ENCODE data around the gene NFIX.

The NFIX gene

DNA sequence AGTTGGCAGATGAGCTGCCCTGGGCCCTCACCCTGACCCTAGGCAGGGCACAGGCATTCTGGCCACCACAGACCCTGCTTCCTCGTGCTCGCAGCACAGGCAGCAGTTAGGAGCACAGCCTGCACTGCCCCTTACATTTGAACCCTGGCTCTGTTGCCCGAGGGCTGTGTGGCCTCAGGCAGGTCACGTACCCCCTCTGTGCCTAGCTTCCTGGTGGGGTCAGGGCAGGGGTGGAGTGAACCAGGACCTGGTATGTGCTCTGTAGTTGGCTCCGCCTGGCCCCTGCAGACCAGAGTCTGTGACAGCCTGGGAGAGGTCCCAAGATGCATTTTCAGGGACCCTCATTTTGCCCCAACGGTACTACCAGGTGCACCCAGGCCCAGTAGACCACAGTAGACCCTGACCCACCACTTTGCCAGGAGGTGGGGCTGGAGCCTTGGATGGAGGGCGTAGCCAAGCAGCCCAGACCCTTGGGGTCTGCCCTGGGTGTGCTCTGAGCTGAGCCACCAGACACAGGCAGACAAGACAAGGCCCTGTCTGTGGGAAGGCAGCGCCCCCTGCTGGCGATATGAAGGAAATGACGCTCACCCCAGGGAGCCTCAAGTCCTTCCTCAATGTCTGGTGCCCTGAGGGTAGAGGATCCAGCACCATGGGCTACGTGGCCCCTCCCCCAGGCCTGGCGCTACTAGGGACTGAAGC lies 98.3 kb downstream of the NFIX start:
- peak; percentile 74 for DNase-seq

DNA sequence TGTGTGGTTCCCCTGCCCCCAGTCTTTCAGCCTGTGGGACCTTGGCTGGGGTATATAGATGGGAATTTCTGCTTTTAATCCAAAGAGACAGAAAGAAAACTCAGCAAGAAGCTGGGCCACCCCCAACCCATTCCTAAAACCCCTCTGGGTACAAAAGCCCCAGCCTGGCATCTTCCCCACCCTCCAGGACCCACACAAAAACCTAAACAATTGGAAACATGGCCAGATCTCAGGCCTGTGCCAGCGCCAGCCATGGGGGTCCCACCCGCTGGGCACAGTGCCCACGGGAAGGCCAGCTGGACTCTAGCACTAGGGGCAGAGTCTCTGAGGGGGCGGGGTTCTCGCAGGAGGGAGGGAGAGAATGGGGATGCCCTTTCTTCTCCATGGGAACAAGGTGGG lies 98.8 kb downstream of the NFIX start:
- DNase-seq: peak; percentile 64

DNA sequence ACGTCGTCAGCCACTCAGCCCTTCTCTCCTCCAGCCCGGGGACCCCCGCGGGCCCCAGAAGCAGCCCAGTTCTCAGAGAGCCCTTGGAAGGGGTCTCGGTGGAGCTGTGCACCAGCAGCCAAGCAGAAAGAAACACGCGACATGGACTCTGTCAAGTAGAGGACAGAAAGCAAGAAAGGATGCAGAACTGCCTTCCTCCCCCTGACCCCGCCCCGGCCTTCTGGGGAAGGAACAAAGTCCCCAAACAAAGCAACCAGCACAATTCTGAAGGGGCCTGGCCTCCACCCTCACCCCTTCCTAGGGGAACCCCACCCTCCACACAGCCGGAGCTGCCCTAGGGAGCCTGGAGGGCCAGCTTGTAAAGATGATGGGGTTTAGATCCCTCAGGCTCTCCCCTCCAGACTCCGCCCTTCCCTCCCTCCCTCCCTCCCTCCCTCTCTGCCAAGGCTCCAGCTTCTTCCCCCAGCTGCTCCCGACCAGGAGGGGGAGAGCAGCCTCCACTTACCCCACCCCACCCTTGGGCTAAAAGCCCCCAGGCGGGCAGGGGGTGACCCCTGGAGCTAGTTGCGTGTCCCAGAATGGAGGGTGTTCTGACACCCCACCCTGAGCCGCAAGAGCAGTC lies 99.6 kb downstream of the NFIX start:
- DNase-seq: no peak

DNA sequence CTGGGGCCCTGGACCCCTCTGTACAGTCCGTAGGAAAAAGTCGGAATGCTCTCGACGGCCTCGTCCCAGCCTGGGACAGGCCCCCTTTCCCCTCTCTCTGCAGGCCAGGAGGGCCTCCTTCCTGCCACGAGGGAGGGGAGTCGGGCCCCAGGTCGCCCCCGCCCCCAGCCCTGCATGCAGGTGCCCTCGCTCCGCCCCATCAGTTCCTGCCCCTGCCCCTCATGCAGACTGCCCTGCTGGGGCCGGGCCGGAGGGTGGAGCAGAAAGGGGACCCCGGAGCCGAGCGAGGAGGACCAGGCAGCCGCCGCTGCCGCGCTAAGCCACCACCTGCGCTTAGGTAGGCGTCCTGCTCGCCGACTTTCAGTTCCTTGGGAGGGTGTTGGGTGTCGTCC lies 100.1 kb downstream of the NFIX start:
- no peak for DNase-seq

DNA sequence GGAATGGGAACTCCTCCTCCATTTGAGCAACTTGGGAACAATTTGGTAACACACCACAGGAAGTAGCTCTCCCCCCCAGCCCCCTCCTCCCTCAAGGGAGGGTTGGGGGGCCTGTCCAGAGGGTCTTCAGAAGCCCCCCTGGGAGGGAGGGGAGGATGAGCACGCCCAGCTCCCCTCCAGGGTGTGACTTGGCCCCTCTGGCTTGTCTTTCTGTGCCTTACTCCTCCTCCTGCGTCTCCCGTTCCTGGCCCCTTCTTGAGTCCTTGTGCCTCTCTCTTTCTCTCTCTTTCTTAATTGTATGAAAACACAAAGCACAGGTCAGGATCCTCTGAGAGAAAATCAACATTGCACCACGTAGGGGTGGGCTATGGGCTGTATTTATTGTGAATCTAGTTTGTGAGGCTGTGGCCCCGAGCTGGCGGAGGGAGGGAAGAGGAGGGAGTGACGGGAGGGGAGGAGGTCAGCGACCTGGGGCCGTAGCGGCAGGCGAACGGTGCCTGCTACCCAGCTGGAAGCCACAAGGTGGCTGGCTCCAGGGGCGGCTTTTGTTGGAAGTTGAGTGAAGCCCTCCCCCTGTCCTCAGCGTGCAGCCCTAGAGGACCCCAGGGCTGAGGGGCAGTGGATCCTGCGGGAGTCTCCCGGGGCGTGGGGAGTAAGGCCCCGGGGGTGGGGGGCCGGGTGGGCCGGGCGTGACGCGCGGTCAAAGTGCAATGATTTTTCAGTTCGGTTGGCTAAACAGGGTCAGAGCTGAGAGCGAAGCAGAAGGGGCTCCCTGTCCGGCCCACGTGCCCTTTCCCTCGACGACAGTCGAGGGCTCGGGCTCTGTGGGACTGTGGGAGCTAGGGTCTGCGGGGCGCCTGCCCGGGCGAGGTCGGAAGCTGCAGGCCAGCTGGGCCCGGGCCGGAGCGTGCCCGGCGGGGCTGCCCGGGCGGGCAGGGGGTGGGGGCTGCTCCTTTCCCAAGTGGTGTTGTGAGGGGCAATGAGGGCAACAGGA lies 101.0 kb downstream of the NFIX start:
- DNase-seq: peak; percentile 68

DNA sequence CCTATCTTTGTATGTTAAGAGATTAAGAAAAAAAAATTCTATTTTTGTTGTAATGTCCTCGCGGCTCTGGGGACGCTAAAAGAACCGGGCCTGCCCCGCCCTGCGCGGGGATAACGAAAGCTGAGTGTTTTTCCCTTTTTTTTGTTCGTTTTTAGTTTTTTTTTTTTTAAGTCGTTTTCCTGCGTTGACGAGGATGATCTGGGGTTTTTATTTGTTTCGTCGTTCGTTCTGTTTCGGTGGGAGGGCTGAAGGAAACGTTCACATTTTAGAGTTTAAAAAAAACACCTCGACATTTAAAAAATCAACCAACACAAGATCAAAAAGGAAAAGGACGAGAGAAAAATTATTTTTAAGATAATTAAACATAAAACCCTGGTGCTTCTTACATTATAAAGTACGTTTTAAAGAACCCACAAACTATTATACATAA lies 101.8 kb downstream of the NFIX start:
- no peak for DNase-seq

DNA sequence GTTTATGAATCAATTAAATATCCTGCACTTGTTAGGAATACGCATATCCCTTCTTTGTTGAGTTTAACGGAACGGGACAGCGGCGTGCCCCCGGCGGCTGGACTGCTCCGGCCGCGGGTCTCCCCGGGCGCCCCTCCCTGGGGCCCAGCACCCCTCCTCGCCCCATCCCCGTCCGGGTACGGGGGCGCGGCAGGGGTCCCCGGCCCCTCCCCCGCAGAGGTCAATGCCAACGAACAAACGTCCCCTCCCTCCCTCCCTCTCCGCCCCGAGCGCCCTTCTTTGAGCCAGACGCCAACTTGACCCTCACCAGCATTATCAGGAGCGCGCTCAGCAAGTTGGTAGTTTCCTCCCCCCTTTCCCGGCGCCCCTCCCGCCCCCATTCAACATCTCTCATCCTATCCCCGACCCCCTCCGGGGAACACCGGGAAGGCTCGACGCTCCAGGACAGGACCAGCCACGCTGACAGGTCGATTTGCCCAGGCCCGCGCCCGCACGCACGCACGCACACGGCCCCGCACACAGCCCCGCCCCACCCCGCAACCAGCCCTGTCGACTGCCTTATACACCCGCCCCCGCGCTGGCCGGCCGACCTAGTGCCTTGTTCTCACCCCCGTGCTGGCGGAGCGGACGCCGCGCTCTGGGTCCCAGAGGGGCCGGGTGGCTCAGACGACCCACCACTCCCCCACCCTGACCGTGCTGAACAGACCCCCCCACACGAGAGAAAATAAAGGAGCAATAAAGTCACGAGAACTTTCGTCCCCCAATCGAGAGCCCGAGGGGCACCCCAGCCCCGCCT lies 102.4 kb downstream of the NFIX start:
- DNase-seq: no peak

DNA sequence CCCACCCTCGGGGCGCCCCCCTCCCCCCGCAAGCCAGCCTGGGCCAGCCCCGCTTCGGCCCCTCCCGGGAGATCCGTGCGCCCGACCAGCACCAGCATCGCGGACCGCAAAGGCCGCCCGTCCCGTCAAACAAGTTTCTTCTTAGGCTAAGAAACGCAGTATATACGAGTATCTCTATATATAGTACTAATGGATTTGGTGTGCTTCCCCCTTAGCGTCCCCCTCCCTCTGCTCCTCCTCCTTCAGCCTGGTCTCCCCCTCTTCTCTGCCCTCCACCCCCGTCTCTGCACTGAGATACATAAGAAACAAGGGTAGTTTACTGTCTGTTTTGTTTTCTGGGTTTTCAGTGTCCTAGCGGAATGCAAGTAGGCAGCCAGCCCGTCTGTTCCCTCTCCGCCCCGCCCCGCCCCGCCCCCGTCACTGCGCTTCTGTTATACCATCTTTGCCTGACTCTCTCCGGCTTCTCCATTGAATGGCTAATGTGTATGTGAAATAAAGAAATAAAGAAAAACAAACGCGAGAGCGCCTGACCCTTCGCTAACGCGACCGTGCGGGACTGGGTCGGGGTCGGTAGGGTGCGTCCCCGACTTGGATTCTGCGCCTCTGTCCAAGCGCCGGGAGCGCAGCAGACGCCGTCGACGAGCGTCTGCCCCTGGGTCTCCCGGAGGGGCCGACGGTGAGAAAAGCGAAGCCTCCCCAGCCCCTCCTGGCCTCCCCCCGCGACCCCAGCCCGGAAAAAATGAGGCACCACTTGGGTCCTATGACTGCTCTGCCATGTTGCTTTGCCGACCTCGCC lies 103.2 kb downstream of the NFIX start:
- DNase-seq: no peak

DNA sequence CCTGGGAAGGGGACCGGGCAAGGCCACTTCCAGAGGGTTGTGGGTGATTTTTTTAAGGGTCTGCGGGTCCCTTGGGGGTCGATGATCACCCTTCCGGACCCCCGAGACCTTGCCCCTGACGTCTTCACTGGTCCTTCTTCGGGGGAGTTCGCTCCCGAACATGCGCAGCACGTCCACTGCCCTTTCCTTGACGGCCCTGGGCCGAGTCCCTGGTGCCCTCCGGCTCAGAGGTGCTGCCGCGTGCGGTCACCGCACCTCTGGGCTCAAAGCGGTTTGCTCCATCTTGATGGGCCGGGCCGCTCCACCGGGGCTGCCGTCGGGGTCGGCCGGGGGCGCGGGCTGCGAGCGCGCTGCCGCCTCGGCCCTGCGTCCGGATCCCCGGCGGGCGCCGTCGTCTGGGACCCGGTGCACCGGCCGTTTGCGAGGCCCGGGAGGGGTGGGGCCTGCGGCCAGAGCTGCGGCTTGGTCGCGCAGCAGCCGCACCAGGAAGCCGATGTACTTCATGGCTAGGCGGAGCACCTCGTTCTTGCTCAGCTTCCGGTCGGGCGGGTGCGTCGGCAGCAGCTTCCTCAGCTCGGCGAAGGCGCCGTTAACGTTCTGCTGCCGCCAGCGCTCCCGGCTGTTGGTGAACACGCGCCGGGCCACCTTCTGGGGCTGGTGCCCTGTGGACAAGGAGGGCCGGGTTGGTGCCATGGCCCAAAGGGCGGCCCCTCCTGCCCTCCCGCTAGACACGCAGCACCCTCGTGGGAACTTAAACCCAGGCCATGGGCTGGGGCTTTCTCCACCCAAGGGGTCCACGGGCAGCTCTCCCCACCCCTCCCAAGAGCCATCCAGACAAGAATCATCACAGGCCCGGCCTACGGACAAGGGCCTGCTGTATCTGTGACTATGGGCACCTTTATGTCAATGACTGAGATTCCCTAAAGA lies 104.1 kb downstream of the NFIX start:
- no peak for DNase-seq

DNA sequence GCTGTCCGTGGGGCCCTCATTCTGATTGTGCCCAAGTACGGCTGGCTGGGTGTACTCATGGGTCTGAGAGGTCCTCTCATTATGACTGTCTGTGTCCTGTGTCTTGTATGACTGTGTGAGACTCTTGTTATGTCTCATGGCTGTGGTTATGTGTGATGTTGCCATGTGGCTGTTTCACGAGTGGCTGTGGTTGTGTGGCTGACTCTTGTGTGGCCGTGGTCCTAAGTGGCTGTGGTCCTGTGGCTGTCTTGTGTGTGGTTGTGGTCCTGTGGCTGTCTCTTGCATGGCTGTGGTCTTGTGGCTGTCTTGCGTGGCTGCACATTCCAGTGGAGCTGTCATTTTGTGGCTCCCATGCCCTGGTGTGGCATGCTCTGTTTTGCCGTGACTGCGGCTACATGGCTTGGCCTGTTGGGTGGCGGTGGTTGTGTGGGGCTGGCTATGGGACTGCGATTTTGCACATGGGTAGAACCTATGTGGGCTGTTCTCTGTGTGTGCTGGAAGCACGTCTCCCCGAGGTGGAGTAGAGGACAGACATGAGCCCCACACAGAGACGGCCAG lies 104.8 kb downstream of the NFIX start:
- DNase-seq: no peak

DNA sequence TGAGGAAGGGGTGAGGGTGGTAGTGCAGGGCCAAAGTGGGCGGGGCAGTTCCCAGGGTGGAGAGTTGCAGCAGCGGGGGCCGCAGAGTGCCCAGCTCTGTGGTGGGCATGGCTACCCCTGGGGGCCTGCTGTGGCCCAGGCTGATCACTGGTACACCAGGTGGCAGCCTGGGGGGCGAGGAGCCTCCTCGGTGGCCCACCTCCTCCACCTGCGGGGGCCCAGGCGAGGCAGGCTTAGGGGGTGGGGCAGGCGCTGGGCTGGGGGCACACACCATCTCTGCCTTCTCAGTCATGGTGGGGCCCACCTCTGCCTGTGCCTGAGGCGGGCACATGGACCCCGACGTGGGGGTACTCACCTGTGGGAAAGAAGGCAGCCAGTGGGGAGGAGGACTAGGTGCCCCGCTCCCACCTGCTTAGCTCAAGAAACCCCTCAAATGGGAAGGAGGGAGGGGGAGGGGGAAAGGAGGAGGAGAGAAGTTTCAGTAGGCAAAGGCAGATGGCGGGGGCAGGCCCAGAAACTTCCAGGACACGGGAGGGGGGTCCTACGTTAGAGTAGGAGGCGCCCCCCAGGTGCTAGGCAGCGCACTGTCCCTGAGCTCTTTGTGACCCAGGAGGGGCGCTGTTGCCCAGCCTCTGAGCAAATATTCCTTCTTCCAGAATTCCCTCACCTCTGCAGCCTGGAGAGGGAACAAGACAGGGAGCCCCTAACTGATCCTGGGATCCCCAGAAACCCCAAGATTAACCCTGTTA lies 105.7 kb downstream of the NFIX start:
- DNase-seq: no peak

DNA sequence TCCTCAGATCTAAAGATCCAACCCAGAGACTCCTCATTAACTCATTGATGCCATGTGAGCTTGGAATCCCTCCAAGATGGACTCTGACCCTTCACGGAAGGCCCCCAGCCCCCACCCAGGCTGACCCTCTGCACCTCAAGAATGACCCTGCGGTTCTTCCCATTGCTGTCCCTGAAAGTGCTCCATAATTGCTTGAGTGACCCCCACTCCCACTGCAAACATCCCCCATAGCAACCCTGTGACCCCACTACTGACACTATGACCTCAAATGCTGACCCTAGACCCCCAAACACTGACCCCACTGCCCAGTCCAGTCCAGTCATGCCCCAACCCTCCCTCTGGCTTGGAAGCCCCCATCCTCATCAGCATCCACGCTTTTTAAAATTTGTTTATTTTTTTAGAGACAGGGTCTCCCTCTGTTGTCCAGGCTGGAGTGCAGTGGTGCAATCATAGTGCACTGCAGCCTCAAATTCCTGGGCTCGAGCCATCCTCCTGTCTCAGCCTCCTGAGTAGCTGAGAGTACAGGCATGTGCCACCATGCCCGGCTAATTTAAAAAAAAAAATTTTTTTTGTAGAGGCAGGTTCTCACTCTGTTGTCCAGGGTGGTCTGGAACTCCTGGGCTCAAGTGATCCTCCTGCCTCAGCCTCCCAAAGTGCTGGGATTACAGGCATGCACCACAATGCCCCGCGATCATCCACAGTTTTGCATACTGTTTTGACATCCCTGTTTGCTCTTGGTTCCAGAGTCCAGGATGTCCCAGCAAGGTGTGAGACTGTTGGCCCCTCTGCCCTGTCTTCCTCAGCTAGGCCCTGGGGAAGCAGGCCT lies 106.5 kb downstream of the NFIX start:
- DNase-seq: no peak

DNA sequence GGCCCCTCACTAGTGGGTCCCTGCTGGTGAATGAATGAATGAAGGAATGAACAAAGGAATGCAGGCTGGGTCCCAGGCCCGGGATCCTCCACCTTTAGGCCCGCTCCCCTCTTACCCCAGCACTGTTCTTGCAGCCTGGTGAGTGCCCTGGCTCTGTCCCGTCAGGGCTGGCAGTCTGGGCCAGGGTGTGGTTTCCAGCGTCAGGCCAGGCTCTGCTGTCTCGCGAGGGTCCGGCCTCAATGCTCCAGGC lies 107.1 kb downstream of the NFIX start:
- no peak for DNase-seq

DNA sequence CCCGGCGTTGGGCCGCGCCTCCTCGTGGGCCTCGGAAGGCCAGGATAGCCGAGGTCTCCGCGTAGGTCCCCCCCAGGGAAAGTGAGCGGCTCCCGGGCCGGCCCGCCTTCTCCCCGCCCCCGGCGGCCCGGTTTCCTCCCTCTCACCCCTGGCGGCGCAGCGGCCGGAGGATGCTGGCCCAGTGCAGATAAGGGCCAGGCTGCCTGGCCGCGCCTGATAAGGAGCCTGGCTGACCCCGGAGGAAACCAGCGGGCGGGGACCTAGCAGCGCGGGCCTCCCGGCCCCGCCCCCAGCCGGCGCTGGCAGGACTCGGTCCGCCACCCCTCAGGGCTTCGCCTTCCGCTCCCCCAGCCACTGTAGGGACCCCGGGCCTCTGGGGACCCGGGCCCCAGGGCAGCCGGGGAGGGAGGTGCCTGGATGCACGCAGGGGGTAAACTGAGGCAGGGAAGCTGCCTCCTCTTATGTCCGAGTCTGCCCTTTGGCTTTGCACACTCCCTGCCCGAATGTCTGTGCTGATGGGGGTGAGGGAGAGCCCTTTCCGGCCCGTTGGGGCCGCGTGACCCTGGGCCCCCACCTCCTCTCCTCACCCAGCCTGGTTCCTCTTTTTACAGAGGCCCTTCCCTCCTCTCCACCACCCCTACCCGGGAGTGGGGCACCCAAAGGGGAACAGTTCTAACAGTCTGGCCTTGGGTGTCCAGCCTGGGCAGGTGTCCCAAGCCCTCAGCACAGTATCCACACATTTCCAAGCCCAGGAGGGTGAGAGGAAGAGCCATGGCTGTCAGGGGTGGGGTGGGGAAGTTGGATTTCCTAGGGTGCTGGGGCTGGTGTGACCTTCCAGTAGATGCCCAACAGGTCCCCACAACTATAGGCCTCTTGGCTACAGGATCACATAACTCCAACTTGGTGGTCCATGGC lies 107.6 kb downstream of the NFIX start, which contains the start of gene LYL1:
Gene LYL1, minus strand, starts transcription at position 193 of the 915 bp plus-strand sequence. CDS start 1,687 bp downstream, outside the sequence.
- peak; percentile 63 for DNase-seq

DNA sequence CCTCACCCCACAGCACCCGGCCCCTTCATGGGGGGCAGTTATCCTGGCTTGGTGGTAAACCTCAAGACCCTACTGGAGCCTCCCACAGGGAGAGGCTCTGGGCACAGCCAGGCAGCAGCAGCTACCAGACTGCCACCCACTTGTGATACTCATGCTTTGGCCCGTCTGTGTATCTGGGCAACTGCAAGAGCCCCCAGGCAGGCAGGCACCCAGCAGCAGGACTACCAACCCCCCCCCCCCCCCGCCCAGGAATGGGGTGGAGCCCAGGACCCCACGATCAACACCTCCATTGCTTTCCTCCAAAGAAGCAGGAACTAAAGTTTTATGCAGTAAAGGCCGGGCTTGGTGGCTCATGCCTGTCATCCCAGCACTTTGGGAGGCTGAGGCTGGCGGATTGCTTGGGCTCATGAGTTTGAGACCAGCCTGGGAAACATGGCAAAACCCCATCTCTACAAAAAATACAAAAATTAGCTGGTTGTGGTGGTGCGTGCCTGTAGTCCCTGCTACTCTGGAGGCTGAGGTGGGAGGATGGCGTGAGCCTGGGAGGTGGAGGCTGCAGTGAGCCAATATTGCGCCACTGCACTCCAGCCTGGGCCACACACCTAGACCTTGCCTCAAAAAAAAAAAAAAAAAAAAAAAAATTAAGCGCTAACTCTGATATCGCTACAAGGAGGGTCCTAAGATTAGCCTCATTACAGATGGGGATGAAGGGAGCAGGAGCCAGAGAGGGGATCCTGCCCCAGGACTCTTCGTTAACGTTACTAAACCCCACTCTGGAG lies 108.5 kb downstream of the NFIX start:
- no peak for DNase-seq

DNA sequence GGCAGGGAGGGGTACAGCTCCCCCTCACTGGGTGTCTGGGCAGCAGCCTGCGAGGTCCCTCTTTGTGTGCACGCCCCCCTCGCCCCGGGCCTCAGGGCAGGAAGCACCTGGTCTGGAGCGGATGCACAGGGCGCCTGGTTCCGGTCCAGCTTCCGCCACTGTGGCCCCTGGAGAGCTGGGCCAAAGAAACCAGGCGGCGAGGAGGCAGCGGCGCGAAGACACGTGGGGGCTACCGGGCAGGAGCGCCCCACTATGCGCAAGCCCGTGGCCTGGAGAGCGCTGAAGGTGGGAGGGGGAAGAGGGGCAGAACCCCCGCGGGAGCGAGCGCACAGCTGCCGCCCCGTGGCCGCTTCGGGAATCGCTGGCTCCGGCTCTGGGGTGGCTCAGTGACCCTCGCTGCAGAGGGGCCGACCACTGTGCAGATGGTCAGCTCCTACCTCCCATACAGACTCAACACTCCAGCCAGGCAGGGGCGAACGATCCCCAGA lies 109.1 kb downstream of the NFIX start:
- DNase-seq: no peak
